Measurements from ENCODE around the gene CLEC17A. TPM values are rescaled to one million over a fixed set of nuclear protein-coding genes. Genes with fewer than 3 reads are reported as not detected.
"Not testable (repeated sequence)": the region's sequence is repeated elsewhere in the genome, so short reads cannot be mapped to it uniquely, and the experiment has no call there.

Gene CLEC17A
- polyA plus RNA-seq, 3 donors: 0.11 to 0.44 (median 0.16) TPM

DNA sequence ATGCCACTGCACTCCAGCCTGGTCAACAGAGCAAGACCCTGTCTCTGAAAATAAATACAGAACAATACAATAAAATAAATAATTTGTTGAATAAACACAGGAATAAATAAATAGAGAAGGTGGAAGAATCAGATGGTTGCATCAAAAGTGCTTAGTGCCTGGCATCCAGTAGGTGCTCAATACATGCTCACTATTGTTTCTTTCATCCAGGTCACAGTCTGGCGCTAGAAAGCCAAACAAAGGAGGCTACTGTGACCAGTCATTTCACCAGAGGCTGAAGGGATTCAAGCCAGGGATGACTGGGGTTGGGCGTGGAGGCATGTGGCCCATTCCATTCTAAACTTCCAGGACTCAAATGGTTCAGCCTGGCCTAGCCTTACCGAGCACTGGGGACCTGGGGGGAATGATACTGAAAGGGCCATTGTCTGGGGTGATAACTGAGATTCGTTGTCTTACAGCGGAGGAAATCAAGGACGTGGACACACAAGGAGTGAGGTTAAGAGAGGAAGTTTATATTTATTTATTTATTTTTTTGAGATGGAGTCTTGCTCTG, 7.4 kb upstream of the CLEC17A start:
- no peak for DNase-seq (ENCODE audit: extremely low read depth in 1 of 11, low read depth in 9 of 11, low spot score in 4 of 11)

DNA sequence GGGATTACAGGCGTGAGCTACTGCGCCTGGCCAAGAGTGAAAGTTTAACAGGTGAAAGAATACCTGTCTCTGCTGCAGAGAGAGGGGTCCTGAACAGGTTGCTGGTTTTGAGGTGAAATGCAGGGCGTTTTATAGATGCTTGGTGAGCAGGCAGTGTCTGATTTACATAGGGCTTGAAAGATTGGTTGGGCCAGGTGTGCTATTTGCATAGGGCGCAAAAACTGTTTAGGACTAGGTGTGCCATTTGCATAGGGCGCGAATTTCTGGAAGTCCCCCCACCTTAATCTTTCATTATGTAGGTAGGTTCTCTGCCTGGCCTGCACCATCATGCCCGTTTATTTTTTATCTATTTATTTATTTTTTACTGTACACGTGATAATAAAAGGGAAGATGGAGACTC, 6.5 kb upstream of the CLEC17A start:
- no peak for DNase-seq (ENCODE audit: extremely low read depth in 1 of 11, low read depth in 9 of 11, low spot score in 4 of 11)

GRCh38 chr19:14577264-14577663, 5.6 kb upstream of the CLEC17A start:
- no peak for DNase-seq (ENCODE audit: extremely low read depth in 1 of 11, low read depth in 9 of 11, low spot score in 4 of 11)

DNA sequence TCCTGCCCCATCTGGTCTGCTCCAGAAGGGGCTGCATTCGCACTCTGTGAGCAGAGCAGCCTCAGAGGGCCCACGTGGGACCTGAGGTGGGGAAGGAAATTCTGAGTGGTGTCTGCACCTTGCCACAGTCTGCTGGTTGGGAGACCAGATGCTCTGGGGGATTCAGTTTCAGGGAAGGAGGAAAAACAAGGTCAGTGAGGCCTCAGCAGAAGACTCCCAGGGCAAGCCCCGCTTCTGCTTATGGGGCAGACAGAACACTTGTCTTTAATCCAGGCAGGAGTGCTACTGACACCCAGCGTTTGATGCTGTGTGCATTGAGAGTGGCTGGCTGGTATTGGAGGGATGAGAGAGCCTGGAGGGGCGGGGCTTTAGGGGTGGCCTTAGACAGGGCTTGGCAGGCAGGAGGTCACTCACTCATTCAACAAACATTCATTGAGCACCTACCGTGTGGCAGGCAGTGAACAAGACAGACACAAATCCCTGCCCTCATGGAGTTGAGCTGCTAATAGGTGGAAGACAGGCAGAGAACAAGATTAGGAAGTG, 4.9 kb upstream of the CLEC17A start:
- DNase-seq (ENCODE audit: extremely low read depth in 1 of 11, low read depth in 9 of 11, low spot score in 4 of 11): no peak

GRCh38 chr19:14580623-14581237, 2.2 kb upstream of the CLEC17A start:
- DNase-seq (ENCODE audit: extremely low read depth in 1 of 11, low read depth in 9 of 11, low spot score in 4 of 11): no peak

GRCh38 chr19:14584372-14584771, 1.5 kb downstream of the CLEC17A start:
- DNase-seq (ENCODE audit: extremely low read depth in 1 of 11, low read depth in 9 of 11, low spot score in 4 of 11): not testable (repeated sequence)

DNA sequence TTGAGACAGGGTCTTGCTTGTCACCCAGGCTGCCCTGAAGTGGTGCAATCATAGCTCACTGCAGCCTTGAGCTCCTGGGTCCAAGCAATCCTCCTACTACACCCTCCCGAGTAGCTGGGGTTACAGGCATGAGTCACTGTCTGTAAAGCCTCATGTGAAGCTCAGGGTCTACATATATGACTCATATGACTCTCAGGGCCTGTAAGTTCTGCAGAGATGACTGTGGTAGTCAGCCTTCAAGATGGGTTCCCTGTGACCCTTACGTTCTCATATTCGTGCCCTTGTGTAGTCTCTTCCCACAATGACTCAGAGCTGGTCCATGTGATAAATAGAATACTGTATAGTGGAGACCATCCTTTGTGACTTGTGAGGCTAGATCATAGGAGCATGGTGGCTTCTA, 2.3 kb downstream of the CLEC17A start:
- not testable (repeated sequence) for DNase-seq (ENCODE audit: extremely low read depth in 1 of 11, low read depth in 9 of 11, low spot score in 4 of 11)

GRCh38 chr19:14589433-14589832, 6.5 kb downstream of the CLEC17A start:
- DNase-seq (ENCODE audit: extremely low read depth in 1 of 11, low read depth in 9 of 11, low spot score in 4 of 11): not testable (repeated sequence)

GRCh38 chr19:14595558-14595957, 12.7 kb downstream of the CLEC17A start:
- no peak for DNase-seq (ENCODE audit: extremely low read depth in 1 of 11, low read depth in 9 of 11, low spot score in 4 of 11)

DNA sequence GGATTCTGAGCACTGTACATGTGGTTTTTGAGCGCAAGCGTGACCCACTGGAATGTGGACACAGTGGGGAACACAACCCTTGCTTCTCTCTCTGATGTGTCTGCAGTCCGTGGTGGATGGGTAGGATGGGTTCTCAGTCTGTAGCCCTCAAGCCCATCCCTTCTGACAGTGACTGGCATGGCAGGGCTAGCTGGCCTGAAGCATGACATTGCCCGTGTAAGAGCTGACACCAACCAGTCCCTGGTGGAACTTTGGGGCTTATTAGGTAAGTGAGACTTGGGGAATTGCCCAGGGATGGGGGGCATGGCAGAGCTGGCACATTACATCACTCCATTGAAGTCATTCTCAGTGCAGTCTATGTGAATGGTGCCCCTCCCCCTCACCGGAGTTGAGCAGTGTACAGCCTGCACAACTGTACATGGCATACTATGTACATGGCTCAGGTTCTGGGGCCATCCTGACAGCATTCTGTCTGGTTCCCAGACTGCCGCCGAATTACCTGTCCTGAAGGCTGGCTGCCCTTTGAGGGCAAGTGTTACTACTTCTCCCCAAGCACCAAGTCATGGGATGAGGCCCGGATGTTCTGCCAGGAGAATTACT, 16.8 kb downstream of the CLEC17A start:
- DNase-seq (ENCODE audit: extremely low read depth in 1 of 11, low read depth in 9 of 11, low spot score in 4 of 11): no peak

GRCh38 chr19:14603990-14604387, 21.1 kb downstream of the CLEC17A start:
- no peak for DNase-seq (ENCODE audit: extremely low read depth in 1 of 11, low read depth in 9 of 11, low spot score in 4 of 11)

DNA sequence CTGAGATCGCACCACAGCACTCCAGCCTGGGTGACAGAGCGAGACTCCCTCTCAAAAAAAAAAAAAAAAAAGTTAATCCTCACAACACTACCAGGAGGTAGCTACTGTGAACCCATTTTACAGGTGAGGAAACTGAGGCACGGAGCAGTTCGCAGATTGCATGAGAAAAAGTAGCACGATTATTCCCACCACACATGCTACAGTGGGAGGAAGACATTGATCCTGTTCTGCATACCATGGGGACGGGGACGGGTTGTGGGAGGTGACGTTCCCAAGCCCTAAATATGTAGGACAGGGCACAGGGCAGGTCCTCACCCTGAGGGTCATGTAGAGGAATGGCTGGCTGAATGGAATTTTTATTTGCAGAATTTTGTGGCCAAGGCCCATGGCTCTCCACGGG, 23.7 kb downstream of the CLEC17A start:
- DNase-seq (ENCODE audit: extremely low read depth in 1 of 11, low read depth in 9 of 11, low spot score in 4 of 11): no peak

DNA sequence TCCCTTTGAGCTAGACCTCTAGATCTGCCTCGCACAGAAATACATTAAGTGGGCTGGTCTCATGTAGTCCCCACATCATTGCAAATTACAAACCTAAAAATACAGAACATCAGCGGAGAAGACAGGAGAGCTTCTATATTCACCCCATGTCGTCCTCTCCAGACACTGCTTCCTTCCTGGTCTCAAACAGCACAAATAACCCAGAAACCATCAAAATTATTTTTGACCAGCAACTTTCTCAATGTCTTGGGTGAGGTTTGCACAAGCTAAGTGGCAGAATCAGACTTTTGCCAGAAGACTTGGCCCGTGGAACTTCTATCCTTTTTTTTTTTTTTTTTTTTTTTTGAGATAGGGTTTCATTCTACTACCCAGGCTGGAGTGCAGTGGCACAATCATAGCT, 28.2 kb downstream of the CLEC17A start:
- DNase-seq (ENCODE audit: extremely low read depth in 1 of 11, low read depth in 9 of 11, low spot score in 4 of 11): no peak

DNA sequence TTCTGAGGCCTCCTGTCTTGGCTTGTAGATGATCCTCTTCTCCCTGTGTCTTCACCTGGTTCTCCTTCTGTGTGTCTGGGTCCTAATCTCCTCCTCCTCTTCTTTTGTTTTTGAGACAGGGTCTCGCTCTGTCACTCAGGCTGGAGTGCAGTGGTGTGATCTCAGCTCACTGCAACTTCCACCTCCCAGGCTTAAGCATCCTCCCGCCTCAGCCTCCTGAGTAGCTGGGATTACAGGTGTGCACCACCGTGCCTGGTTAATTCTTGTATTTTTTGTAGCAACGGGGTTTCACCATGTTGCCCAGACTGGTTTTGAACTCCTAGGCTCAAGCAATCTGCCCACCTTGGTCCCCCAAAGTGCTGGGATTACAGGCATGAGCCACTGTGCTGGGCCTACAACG, 29.4 kb downstream of the CLEC17A start:
- not testable (repeated sequence) for DNase-seq (ENCODE audit: extremely low read depth in 1 of 11, low read depth in 9 of 11, low spot score in 4 of 11)

GRCh38 chr19:14612657-14613056, 29.8 kb downstream of the CLEC17A start:
- DNase-seq (ENCODE audit: extremely low read depth in 1 of 11, low read depth in 9 of 11, low spot score in 4 of 11): no peak

GRCh38 chr19:14613399-14614098, 30.7 kb downstream of the CLEC17A start:
- DNase-seq (ENCODE audit: extremely low read depth in 1 of 11, low read depth in 9 of 11, low spot score in 4 of 11): not testable (repeated sequence)

DNA sequence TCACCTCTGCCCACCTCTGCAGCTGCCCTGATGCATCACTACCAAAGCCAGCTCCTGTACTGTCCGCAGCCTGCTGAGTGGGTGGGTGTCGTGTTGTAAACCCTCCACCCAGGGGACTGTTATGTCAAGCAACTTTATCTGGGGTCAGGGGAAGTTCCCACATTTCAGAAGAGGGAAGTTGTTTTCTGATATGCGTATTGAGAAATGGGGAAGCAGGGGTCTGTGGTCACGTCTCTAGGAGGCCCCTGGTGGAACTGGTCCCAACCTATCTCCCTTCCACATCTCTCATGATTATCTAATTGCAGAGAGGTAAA, 31.2 kb downstream of the CLEC17A start:
- DNase-seq (ENCODE audit: extremely low read depth in 1 of 11, low read depth in 9 of 11, low spot score in 4 of 11): no peak

DNA sequence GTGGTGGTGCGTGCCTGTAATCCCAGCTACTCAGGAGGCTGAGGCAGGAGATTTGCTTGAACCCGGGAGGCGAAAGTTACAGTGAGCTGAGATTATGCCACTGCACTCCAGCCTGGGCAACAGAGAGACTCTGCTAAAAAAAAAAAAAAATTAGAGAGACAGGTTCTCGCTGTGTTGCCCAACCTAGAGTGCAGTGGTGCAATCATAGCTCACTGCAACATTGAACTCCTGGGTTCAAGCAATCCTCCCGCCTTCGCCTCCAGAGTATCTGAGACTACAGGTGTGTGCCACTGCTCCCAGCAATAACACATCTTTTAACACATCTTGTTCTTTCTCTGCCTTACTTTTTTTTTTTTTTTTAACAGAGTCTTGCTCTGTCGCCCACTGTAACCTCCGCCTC, 32.7 kb downstream of the CLEC17A start:
- DNase-seq (ENCODE audit: extremely low read depth in 1 of 11, low read depth in 9 of 11, low spot score in 4 of 11): no peak

DNA sequence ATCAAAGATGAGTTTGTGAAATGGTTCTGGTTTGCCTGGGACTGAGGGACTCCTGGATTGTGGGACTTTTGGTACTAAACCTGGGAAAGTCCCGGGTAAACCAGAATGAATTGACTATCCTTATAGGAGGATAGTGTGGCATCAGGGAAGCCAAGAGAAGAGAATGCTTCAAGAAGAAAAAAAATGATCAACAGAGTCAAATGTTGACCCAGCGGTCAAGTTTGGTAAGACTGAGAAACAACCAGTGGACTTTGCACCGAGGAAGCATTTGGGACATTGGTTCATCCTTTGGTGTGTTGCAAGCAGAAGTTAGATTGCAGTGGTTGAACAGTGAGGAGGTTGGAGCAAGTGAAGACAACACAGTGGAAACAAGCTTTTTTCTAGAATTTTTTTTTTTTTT, 33.5 kb downstream of the CLEC17A start:
- DNase-seq (ENCODE audit: extremely low read depth in 1 of 11, low read depth in 9 of 11, low spot score in 4 of 11): no peak

GRCh38 chr19:14619404-14619803, 36.5 kb downstream of the CLEC17A start:
- DNase-seq (ENCODE audit: extremely low read depth in 1 of 11, low read depth in 9 of 11, low spot score in 4 of 11): no peak
